Ectodermal cell (in vitro differentiated cells): ENCODE data around the gene PLEKHA7.

Experiments
- H3K27ac ChIP-seq: 2 replicates; pipeline ENCODE4 v1.7.0; 2013; ENCODE audit warnings: mild to moderate bottlenecking, low read depth, low read length; ENCODE audit not compliant: insufficient read depth, poor library complexity, severe bottlenecking
- H3K27me3 ChIP-seq: 2 replicates; pipeline ENCODE4 v1.7.0; 2013; ENCODE audit warnings: mild to moderate bottlenecking, low read length; ENCODE audit not compliant: insufficient read depth, control insufficient read depth, poor library complexity, severe bottlenecking
- H3K36me3 ChIP-seq: one replicate; pipeline ENCODE4 v1.7.0; 2013; ENCODE audit warnings: low read length; ENCODE audit not compliant: control insufficient read depth, insufficient read depth
- H3K4me1 ChIP-seq: one replicate; pipeline ENCODE4 v1.7.0; 2013; ENCODE audit warnings: low read length; ENCODE audit not compliant: control insufficient read depth, insufficient read depth
- H3K4me3 ChIP-seq: 2 replicates; pipeline ENCODE4 v1.7.0; 2013; ENCODE audit warnings: low read depth, low read length, control low read depth; ENCODE audit not compliant: insufficient read depth
- H3K9me3 ChIP-seq: 2 replicates; pipeline ENCODE4 v1.7.0; 2013; ENCODE audit warnings: mild to moderate bottlenecking, low read length, moderate library complexity; ENCODE audit not compliant: control insufficient read depth
- WGBS, 2 experiments: methylation state at CpG; one replicate each; pipeline ENCODE4 v1.1.7; 2013; ENCODE audit warnings: missing lambda C conversion rate in 2 of 2; 5-methylcytosine and 5-hydroxymethylcytosine counted together

Gene PLEKHA7

GRCh38 chr11:16793511-16793910 lies 220.7 kb downstream of the PLEKHA7 start:
- Histone ChIP-seq H3K36me3 (no peaks in the 10 kb centered on the region), H3K27ac (no peak overlapping the region), H3K4me3 (no peak overlapping the region), H3K27me3 (no peaks in the 10 kb centered on the region), H3K4me1 (peaks cover 15% of the 10 kb centered on the region), H3K9me3 (no peaks in the 10 kb centered on the region)
- WGBS, 2 experiments: 93 to 95% methylated on average over 3 of the region's 3 CpGs

DNA sequence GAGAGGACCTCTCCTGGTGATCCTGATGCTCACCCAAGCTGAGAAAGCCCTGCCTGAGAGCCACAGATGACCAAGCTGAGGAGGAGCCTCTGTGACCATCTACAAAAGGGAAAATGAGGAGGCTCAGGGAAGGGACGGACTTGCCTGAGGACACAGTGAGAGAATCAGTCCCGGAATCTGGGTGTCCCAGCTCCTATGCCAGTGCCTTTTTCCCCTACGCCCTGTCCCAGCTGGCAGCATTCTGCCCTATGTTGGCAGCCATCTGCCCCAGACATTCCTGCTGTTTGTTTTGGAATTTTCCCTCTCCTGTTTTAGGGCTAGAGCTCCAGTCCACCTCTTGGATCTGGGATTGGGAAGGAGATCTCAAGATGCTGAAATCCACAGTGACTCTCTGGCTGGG lies 221.2 kb downstream of the PLEKHA7 start:
- no peaks in the 10 kb centered on the region for H3K9me3 ChIP-seq
- H3K27ac ChIP-seq: no peak overlapping the region
- no peak overlapping the region for H3K4me3 ChIP-seq
- 91 to 94% methylated on average over 3 of the region's 3 CpGs for WGBS, 2 experiments
- H3K4me1 ChIP-seq: peaks cover 12% of the 10 kb centered on the region
- H3K36me3 ChIP-seq: no peaks in the 10 kb centered on the region
- no peaks in the 10 kb centered on the region for H3K27me3 ChIP-seq

DNA sequence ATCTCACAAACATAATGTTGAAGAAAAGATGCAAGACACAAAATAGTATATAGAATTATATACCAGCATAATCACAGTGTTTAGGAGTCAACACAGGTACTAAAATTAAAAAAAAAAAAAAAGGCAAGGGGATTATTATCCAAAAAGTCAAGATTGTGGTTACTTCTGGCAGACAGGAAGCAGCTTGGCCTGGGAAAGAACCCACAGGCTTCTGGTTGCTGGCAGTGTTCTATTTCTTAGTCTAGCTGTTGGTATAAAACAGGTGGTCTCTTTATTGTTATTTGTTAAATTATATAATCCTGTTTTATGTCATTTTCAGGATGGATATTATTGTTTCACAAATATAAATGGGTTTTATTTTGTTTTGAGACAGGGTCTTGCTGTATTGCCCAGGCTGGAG lies 221.8 kb downstream of the PLEKHA7 start:
- no peak overlapping the region for H3K27ac ChIP-seq
- no peaks in the 10 kb centered on the region for H3K9me3 ChIP-seq
- H3K4me1 ChIP-seq: peaks cover 7% of the 10 kb centered on the region
- no peak overlapping the region for H3K4me3 ChIP-seq
- H3K36me3 ChIP-seq: no peaks in the 10 kb centered on the region
- H3K27me3 ChIP-seq: no peaks in the 10 kb centered on the region

GRCh38 chr11:16791191-16791961 lies 222.8 kb downstream of the PLEKHA7 start:
- no peaks in the 10 kb centered on the region for H3K27me3 ChIP-seq
- no peaks in the 10 kb centered on the region for H3K36me3 ChIP-seq
- WGBS, 2 experiments: 92 to 93% methylated on average over 13 of the region's 13 CpGs
- peaks cover 7% of the 10 kb centered on the region for H3K4me1 ChIP-seq
- H3K4me3 ChIP-seq: no peak overlapping the region
- no peaks in the 10 kb centered on the region for H3K9me3 ChIP-seq
- no peak overlapping the region for H3K27ac ChIP-seq

- no peak overlapping the region for H3K27ac ChIP-seq
- 96% methylated on average over 16 of the region's 16 CpGs for WGBS, 2 experiments
These were observed 223.6 kb downstream of the PLEKHA7 start for GRCh38 chr11:16790486-16791190.

GRCh38 chr11:16789560-16790485 lies 224.4 kb downstream of the PLEKHA7 start:
- Histone ChIP-seq H3K4me3 (no peak overlapping the region), H3K9me3 (no peaks in the 10 kb centered on the region), H3K36me3 (no peaks in the 10 kb centered on the region), H3K4me1 (peaks cover 9% of the 10 kb centered on the region), H3K27ac (no peak overlapping the region), H3K27me3 (no peaks in the 10 kb centered on the region)
- 95% methylated on average over 10 of the region's 10 CpGs for WGBS, 2 experiments

More at GRCh38 chr11:16790486-16791190, 223.6 kb downstream of the PLEKHA7 start:
- H3K36me3 ChIP-seq: no peaks in the 10 kb centered on the region
- no peak overlapping the region for H3K4me3 ChIP-seq
- no peaks in the 10 kb centered on the region for H3K9me3 ChIP-seq
- peaks cover 7% of the 10 kb centered on the region for H3K4me1 ChIP-seq
- no peaks in the 10 kb centered on the region for H3K27me3 ChIP-seq

GRCh38 chr11:16789063-16789420 lies 225.2 kb downstream of the PLEKHA7 start:
- H3K36me3 ChIP-seq: no peaks in the 10 kb centered on the region
- H3K27me3 ChIP-seq: no peaks in the 10 kb centered on the region
- 93 to 96% methylated on average over 13 of the region's 13 CpGs for WGBS, 2 experiments
- H3K4me3 ChIP-seq: no peak overlapping the region
- H3K4me1 ChIP-seq: peaks cover 14% of the 10 kb centered on the region
- H3K9me3 ChIP-seq: no peaks in the 10 kb centered on the region
- no peak overlapping the region for H3K27ac ChIP-seq

GRCh38 chr11:16788141-16789062 lies 225.8 kb downstream of the PLEKHA7 start:
- H3K27me3 ChIP-seq: no peaks in the 10 kb centered on the region
- H3K4me1 ChIP-seq: peaks cover 20% of the 10 kb centered on the region
- no peaks in the 10 kb centered on the region for H3K9me3 ChIP-seq
- H3K27ac ChIP-seq: no peak overlapping the region
- WGBS, 2 experiments: 66 to 67% methylated on average over 17 of the region's 17 CpGs
- no peaks in the 10 kb centered on the region for H3K36me3 ChIP-seq
- no peak overlapping the region for H3K4me3 ChIP-seq

DNA sequence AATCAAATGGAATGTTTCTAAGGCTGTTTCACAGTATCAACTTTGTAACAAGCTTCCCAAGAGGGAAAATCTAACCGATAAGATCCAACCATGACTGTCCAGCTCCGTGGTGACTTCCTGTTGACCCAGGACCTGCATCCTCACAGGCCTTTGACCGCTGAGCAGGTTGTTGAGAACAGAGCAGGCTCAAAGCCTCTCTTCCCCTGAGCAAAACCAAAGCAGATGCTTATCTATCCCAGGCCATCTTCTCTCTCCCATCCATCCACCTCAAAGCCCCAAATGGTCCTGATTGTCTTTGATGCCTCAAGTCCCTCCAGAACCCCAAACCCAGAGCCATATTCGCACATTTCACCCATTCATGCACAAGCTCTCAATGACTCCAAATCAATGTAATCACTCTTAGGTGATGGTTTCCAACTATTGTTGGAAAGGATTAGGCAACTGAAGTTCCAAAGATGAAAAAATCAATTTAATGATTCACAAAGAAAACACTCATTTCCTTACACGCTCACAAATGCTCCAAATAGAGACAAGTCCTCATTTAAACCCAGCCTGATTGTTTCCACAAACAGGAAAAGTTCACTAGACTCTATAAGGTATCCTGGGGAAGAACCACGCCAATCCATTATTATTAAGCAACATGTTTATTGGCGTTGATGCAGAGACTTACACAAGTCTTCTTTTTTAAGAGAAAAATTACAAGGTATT lies 227.0 kb downstream of the PLEKHA7 start:
- peaks cover 7% of the 10 kb centered on the region for H3K27me3 ChIP-seq
- no peaks in the 10 kb centered on the region for H3K9me3 ChIP-seq
- no peaks in the 10 kb centered on the region for H3K36me3 ChIP-seq
- H3K4me1 ChIP-seq: peaks cover 26% of the 10 kb centered on the region
- no peak overlapping the region for H3K4me3 ChIP-seq
- WGBS, 2 experiments: 96% methylated on average over 7 of the region's 7 CpGs
- no peak overlapping the region for H3K27ac ChIP-seq
